ENCODE measurements around the gene PICK1.

The PICK1 gene

DNA sequence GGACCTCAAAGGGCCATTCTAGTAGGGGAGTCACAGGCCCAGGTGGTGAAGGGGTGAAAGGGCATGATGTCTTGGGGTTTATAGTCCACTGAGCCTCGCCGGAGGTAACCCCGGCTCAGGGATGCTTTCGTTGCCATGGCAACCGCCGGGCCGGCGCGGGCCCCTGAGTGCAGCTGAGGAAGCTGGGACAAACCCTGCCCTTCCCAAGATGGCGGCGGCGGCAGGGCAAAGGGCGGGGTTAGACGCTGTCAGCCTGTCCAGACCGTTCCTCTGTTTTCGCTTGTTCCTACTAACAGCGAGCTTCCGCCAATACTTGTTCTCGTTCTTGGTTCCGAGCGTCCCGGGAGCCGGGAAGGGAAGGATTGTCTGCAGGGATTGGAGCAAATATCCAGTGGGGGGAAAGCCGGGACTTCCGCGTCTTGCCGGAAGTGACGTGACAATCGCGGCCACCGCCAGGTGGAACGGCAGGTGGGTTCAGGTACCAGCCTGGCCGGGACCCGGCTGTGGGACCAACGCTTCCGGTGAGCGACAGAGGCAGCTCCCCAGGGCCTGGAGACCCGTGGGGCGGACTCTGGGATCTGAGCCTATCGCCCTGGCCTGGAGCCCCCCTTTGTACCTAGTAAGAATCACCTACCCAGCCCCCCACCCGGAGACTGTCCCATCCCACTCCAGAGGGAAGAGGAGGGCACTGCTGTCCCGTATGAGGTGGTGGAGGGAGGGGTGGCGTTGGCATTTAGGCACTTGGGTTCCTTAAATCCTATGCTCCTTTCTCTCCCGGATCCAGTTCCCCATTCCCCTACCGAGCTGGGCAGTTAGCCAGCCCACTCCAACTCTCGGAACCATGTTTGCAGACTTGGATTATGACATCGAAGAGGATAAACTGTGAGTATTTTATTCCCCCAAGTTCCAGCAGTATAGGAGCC, at the start of gene PICK1:
PICK1 (plus strand) TSS at position 436 of the 923 bp plus-strand sequence; CDS start at position 842, 406 bp downstream.
- DNase-seq: peak; percentile 81

DNA sequence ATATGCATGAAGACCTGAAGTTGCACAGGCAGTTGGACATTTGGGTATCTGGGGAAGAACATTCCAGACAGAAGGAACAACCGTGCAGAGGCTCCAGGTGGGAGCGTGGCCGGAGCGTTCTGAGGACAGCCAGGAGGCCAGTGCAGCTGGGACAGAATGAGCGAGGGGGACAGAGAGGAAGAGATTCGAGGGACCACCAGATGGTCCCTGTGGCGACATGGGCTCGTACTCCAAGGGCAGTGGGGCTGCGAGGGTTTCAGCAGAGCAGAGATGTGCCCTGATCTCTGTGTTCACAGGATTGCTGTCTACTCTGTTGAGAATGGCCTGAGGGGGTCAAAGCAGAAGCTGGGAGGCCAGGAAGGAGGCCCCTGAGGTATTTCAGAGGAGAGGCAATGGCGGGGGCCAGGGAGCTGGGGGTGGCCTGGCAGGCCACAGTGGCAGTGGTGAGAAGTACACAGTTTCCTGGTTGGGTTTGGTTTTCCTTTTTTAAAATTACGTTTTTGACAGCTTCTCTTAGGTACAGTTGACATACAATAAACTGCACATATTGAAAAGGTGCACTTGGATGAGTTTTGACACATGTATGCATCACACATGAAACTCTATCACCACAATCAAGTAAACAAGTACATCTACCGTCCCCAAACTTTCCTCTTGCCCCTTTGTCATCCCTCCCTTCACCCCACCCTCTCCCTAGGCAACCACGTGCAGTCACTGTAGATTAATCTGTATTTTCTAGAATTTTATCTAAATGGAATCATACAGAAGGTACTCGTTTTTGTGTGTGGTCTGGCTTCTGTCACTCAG, 48.0 kb upstream of the PICK1 start:
- DNase-seq: no peak

DNA sequence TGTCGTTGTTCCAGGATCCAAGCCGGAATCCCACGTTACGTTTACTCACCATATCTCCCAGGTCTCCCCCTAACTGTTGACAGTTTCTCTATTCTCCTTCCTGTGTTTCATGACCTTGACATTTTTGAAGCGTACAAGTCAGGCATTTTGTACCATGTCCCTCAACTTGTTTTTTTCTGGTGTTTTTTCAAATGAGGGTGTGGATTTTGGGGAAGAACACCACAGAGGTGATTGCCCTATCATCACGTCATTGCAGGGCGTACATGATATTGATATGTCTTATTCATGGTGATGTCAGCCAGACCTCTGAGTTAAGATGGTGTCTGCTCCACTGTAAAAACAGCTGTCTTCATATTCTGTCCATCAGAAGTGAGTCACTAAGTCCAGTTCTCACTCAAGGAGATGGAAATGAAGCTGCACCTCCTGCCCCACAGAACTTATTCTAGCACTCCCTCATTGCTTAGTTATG, 44.6 kb upstream of the PICK1 start:
- no peak for DNase-seq

DNA sequence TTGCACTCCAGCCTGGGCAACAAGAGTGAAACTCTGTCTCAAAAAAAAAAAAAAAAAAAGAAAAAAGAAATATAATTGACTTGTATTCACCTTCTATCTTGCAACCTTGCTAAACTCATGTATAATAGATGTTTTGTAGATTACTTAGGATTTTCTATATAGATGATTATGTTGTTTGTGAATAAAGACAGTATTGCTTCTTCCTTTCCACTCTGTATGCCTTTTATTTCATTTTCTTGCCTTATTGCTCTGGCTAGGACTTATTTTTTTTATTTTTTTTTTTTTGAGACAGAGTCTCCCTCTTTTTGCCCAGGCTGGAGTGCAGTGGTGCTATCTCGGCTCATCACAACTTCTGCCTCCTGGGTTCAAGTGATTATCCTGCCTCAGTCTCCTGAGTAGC, 43.1 kb upstream of the PICK1 start:
- no peak for DNase-seq

DNA sequence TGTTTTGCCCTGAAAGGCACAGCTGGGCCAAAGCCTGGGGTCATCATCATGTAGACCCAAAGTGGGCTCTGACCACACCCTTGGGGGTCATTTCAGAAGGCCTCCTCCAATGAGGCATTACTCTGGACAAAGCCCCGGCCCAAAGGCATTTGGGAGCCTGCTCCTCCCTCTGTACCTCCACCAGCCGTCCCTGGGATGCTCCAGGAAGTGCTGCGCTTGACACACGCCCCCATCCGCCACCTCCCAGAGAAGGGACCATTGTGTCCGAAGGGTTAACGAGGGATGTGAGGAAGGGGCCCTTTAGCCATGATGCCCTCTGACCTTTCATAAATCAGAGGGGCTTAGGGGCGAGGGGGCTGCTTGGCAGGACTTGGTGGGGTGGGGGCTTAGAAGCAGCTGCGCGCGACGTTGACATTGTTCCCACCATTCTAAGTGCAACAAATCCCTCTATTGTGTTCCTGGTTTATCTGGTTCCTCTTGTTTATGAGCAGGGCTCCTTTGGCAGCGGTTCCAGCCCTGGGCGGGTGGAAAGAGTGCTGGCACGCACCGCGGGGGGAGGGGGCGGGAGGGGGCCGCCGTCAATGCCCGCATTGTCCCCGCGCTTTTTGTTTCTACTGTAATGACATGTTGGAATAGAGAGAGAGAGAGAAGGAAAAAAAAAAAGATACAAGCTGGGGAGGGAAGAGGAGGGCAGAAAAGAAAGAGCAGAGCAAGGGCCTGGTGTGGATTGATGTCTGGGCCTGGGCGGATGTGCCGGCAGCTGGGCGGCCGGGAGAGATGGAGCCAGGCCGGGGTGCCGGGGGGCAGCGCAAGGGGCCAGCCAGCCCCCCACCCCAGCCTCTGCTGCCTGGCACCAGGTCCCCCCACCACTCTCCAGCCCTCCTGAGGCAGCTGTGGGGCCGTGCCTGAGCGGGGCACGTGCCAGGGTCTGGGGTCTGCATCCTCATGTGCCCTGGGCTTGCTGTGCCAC, 40.7 kb upstream of the PICK1 start:
- no peak for DNase-seq

DNA sequence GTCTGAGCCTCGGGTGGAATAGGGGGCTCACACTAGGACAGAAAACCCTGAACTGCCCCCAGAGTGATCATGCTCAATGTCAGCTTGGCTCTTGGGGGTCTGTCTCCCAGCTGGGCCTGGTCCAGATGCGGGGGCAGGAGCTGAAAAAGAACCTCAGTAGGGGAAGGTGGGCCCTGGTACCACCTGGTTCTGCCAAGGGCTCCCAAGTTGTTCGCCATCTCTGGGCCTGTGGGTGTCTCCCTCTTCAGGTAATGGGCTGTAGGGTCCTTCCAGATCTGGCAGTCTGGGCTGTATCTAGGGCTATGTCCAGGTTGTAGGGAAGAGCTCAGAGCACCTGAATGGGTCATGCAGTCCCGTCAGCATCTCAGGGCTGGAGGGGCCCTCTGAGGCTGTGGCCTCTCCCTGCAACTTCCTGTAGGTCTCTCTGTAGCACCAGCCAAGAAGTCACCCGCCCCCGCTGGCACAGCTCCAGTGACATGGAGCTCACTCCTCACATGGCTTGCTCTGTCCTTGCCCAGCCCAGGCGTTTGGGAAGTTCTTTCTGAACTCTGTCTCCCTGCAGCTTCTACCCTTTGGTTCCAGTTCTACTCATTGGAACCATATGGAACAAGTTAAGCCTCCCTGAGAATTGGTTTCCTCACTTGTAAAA, 39.8 kb upstream of the PICK1 start:
- DNase-seq: no peak

DNA sequence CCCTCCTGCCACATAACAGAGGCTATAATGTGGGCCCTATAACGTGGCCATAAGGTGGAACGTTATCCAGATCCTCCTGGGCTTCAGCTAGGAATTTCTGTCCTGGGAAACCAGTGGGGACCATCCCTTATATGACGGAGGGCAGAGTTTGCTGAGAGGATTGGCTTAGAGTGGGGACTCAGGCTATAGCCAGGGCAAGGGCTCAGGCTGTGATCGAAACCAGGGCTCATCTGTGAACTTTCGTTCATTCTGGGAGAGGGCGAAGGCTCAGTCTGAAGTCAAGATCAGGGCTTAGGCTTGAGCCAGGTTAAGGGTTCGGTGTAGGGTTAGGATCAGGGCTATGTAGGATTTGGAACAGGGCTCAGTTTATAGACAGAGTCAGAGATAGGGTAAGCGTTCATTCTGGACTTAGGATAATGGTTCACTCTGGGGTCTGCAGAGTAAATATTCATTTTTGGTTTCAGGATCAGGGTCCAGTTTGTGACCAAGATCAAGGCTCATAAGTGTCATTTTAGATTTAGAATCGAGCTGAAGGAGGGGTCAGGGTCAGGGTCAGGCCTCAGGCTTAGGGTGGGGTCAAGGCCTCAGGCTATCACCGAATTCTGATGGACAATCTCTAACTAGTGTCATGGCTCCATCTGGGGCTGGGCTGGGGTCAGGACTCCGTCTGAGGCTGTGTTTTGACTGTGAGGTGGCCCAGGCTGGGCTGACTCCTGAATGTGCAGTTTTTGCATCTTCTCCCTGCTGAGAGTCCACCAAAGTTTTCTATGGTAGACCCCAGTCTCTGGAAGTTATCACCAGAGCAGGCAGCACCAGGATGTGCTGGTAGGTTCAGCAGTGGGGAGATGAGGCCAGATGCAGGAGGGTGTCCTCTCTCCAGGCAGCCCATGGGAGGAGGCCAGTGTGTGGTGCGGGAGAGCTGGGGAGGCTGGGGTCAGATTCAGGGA, 39.0 kb upstream of the PICK1 start:
- no peak for DNase-seq

DNA sequence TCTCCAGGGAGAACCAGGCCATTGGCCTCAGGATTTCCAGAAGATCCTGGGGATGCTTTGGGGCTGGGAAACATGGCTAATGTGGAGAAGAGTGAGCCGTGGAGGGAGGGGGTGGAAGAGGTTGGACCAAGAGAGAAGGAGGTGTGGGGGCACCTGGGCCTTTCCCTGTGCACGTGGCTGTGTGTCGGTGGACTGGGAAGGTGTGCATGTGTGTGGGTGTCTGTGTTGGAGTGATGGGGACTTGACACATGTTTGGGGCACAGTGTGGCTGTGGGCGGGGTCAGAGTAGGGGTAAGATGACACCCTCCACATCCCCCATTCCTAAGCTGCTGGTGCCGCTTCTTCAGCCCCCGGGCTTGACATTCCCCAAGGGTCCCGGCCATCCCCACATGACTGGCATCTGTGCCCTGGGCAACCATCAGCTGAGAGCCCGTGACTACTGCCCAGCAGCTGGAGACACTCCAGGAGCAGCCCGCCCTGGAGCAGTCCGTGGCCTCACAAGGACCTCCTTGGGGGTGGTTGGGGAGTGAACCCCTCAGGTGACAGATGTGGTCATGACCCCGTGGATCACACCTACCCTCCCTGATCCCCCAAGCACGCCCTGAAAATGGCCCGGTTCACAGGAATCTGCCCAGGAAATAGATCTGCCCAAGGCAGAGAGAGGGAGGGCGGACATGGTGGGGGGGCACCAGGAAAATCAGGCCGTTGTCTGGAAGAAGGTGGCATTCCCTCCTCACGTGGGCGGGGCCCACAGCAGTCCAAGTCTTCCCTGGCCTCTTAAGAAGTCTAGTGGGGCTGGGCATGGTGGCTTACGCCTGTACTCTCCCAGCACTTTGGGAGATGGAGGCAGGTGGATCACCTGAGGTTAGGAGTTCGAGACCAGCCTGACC, 38.0 kb upstream of the PICK1 start:
- DNase-seq: no peak

DNA sequence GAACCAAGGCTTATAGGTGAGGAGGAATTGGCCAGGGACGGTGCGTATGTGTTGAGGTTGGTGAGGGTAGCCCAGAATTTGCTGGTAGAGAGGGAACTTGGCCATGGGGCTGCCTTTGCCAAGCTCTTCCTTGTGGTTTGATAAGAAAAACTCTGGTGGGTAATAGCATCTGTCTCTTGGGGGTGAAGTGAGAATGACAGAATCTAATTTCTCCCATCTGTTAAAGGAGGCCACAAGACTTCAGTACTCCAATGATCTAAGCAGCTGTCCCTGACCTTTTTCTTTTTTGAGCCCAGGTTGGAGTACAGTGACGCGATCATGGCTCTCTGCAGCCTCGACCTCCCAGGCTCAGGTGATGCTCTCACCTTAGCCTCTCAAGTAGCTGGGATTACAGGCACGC, 36.0 kb upstream of the PICK1 start:
- DNase-seq: no peak

DNA sequence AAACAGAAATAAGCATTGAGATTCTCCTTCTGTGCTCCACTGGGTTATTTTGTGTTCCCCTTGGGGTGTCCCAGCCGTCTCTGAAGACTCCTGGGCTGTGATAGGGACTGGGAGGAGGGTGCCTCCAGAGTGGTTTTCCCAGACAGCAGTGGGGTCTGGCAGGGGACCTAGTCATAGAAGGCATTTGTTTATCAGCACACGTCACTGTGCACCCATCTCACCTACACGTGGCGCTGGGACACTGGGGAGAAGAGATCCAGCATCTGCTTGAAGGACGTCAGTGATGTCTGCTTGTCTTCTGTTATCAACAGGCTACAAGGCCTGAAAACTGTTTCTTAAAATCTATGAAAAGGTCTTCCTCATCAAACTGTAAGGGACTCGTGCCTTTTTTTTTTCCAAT, 34.2 kb upstream of the PICK1 start:
- DNase-seq: no peak

DNA sequence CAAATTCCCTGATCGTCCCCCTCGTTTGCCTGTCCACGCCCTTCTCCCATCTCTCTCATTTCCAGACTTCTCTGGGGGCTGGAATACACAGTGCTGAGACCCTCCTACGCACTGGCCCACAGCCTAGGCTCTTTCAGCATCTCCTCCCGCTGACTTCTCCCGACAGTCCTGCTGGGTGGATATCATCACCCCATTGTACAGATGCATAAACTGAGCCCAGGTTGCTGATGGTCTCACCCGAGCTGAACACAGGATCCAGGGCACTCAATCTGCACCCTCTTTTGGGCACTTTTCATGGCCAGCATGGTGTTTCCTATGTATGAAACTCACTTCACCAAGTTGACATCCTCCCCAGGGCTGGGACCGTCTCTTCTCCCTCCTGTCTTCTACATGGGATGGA, 31.7 kb upstream of the PICK1 start:
- DNase-seq: no peak

DNA sequence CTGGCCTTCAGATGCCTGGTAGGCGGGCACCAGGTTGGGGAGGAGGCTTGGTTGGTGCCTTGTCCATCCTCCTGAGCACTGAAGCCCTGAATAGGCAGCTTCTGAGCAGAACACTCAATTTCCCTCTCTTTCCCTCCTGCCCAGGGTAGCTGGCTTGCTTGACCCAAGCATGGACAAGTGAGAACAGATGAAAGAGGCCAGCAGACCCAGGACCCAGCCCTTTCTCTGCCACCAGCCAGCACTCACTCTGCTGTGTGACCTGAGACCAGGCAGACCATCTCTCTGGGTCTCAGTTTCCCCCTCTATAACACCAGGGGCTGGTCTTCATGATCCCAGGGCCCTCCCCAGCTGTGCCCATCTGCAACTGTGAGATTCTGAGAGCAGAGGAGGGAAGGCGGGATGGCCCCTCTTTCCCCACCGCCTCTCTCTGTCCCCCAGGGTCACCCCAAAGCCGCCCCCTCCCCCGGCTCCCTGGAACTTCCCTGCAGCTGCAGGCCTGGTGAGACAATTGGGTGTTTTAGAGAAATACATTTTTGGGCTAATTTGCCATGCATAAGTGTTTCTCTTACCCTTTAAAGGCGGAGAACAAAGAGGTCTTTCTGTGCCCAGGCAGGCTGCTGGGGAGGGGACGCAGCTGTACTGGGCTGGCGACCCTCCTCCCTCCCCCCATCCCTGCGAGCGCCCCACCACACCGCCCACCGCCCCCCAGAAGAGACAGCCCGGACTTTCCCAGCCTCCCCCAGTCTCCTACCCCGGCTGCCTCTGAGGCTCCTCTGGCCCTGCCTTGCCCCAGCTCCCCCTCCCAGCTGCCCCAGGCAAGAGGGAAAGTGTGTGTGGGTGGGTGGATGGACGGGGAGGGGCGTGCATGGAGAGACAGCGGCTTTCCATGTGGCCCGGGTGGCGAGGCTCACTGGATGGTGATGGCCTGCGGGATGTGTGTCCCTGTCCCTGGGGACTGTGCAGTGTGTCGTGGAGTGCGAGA, 30.8 kb upstream of the PICK1 start:
- DNase-seq: no peak

DNA sequence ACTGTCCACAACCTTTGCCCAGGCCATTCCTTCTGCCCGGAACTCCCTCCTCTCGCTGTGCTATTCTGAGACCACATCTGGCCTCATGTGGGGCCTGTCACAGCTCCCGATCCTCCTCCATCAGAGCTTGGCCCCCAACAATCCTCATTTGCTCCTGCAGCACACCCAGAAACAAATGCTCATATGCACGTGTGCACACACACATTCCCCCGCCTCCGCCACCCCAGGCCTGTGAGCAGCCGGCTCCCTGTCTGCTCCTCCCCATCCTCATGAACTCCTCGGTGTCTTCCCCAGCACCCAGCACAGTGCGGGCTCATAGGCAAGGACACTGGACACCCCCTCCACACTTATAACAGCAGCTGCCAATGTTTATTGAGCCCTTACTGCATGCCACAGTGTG, 29.7 kb upstream of the PICK1 start:
- DNase-seq: no peak

DNA sequence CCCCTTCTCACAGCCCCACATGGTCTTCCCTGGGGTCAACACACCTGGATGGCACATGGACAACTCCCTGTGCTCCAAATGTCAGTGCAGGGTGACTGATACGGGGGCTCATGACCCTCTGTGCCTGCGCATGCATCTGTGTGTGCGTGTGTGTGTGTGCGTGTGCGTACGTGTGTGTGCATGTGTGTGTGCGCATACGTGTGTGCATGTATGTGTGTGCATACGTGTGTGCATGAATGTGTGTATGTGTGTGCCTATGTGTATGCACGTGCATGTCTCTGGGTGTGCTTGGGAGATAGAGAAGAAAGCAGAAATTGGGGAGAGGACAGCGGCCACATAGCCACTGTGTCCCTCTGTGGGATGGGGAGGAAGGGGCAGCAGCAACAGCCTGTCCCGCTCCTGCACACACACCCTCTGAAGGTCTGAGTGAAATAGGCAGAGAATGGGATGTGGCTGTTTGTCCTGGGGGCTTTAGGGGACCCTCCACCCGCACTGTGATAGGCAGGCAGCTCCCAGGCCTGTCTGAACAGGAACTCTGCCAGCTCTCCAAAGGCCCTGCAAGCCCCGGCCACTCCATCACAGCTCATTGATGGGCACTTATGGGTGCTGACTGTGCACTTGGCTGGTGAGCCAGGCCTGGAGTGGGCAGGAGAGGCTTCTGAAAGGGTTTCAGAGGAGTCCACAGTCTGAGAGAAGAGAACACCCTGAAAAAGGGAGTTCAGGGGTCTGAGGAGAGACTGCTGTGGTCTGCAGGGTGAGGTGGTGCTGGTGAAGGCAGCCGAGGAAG, 28.7 kb upstream of the PICK1 start:
- no peak for DNase-seq

DNA sequence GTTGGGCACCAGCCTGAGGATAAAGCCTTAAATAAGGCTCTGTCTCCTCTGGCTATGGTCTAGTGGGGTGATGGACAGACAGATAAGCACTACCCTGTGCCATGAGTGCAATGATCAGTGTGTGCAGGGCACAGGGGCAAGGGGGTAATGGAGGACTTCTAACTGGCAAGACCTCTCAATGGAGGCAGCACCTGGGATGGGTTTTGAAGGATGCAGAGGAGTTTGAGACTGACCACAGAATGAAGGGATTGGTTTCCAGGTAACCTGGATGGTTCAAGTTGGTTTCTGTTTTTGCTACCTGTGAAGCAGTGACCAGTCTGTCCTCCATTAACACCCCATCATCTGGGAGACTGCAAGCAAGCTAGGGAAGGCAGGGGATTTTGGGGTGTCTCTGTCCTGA, 27.8 kb upstream of the PICK1 start:
- no peak for DNase-seq

DNA sequence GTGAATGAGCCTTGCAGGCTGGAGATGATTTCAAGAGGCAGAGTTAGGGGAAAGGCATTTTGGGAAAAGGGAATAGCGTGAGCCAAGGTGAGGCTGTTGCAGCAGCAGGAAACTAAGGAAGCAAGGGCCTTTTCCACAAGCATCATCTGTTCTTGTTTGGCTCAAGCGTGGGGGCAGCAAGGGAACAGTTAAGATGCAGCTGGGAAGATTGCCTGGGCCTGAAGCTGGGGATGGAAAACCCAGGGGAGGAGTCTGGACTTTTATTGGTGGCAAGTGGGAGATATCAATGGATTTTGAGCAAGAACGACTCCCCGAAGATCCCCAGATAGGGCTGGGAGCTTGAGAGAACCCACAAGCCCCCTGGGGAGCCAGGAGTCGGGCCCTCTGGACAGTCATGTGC, 27.3 kb upstream of the PICK1 start:
- DNase-seq: no peak

DNA sequence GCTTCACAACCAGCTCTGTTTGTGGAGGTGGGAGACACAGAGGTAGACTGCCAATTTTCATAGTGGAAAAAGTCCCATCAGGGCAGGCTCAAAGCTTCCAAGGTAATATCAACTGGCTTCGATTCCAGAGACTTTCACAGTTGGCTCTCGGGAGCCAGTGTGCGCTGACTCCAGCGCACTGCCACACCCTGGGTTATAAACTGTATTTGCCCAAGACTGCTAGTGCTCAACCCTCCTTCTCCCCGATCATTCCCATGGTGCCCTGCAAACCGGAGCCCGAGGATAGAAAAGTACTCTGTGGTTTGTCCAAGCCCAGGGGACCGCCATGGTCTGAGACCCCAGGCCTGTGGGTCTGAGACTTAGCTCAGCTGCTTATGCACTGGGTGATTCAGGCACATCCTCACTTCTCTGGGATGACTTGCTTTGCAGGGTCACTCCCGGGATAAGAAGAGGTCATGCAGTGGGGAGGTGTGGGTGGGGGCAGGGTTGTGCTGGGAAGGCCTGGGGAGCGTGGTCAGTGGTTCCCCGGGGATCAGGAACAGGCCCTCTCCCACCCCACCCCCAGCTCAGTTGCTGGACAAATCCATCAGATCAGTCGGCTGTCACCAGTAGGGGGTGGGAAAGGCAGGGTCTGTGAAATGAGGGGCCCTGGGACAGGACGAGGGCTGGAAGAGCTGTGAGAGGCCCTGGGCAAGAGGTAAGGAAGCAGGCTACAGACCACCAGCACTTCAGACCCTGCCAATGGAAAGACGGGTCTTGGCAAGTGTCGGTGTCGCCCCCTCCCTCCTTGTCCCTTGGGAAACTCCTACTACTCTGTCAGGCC, 26.7 kb upstream of the PICK1 start:
- DNase-seq: no peak
